Stomach (tissue), 9 donors: ENCODE measurements around the gene CNTF. TPM values are rescaled to one million over a fixed set of nuclear protein-coding genes. Genes with fewer than 3 reads are reported as not detected.
A peak's percentile ranks its signal among the peaks of the same experiment; 100 is the strongest.

Source experiments
- DNase-seq, 2 donors: peaks; one replicate each; pipeline versions ENCODE4 v3.0.0 to v3.0.0-alpha.2; 2013 to 2019
- H3K27ac ChIP-seq, 5 donors: fragments of 200-600 bp in 4 of 5; sonication (generic) in 4 of 5; one replicate each; pipeline ENCODE4 v1.5.1; 2013 to 2019; ENCODE audit warnings: mild to moderate bottlenecking in 1 of 5, moderate library complexity in 1 of 5
- H3K27me3 ChIP-seq, 3 donors: fragments of 200-600 bp; sonication (generic); one replicate each; pipeline ENCODE4 v1.5.1; 2017 to 2019; ENCODE audit warnings: mixed run types in 1 of 3
- H3K36me3 ChIP-seq, 4 donors: fragments of 200-600 bp; sonication (generic); 1 replicate in 3 of 4; 2 replicates in 1 of 4; pipeline ENCODE4 v1.5.1; 2016 to 2019
- H3K4me1 ChIP-seq, 4 donors: fragments of 200-600 bp; sonication (generic); one replicate each; pipeline ENCODE4 v1.5.1; 2016 to 2019
- H3K4me3 ChIP-seq, 4 donors: fragments of 200-600 bp; sonication (generic) in 3 of 4; one replicate each; pipeline ENCODE4 v1.5.1; 2016 to 2019; ENCODE audit warnings: mild to moderate bottlenecking in 1 of 4
- H3K9me3 ChIP-seq, 4 donors: fragments of 200-600 bp; sonication (generic); one replicate each; pipeline ENCODE4 v1.5.1; 2016 to 2019
- CTCF ChIP-seq, 7 experiments: fragments of 450-650 bp in 4 of 7; fragments of 200-600 bp in 3 of 7; sonication (generic) in 3 of 7; IDR thresholded peaks; one replicate each; pipeline ENCODE4 v1.5.1; 2016 to 2019; ENCODE audit warnings: antibody characterized with exemption in 7 of 7, control low read depth in 2 of 7, mild to moderate bottlenecking in 1 of 7
- EP300 ChIP-seq: sonication (generic); formaldehyde crosslinking; IDR thresholded peaks from one replicate; pipeline ENCODE4 v1.6.1; 2017; ENCODE audit warnings: antibody characterized with exemption
- POLR2A ChIP-seq, 4 donors: fragments of 450-650 bp; IDR thresholded peaks; one replicate each; pipeline ENCODE4 v1.6.1; 2016; ENCODE audit warnings: antibody characterized with exemption in 4 of 4, control low read depth in 2 of 4, mild to moderate bottlenecking in 1 of 4, moderate library complexity in 1 of 4
- POLR2AphosphoS5 ChIP-seq, 3 donors: sonication (generic); formaldehyde crosslinking; IDR thresholded peaks; one replicate each; pipeline ENCODE4 v1.6.1; 2016; ENCODE audit warnings: antibody characterized with exemption in 3 of 3
- WGBS, 5 donors: extraction: QIAGEN DNeasy Blood & Tissue Kit in 3 of 5; methylation state at CpG; one replicate each; pipeline versions ENCODE4 v1.1.5 to v1.1.7; 2013 to 2018; 5-methylcytosine and 5-hydroxymethylcytosine counted together
- intact Hi-C: fragments of 100-400 bp; cut with DNase I; formaldehyde crosslinking; loops from one replicate; pipeline ENCODE4 v1.15.1; 2023; ENCODE audit warnings: low total_unique reads
- polyA plus RNA-seq, 3 donors: library from polyadenylated mRNA; stranded (reverse); fragments of 200-250 nt; gene quantifications; one replicate each; pipeline ENCODE4 v1.2.3, GENCODE V29; 2013
- total RNA-seq, 5 donors: library from RNA; depleted of rRNA; stranded (reverse); fragments of >200 nt; gene quantifications; one replicate each; pipeline versions ENCODE4 v1.1.0 to v1.2.3, GENCODE V29; 2014 to 2016
- donor health status: healthy with polysubstance abuse.
- donor health status: Bipolar disorder and iron deficiency.
- donor health status: healthy.

CNTF gene
- total and polyA plus RNA-seq, 8 donors = 0.25 to 3.9 (median 0.60) TPM; not detected in 4

- Histone ChIP-seq H3K4me3 (peak overlapping the region; percentile 72 to 100 (median 94)), H3K27me3 (no peaks in the 10 kb centered on the region), H3K27ac (peak overlapping the region; percentile 95 to 100 (median 100)), H3K4me1 (peaks cover 16 to 77% (median 59%) of the 10 kb centered on the region in 4 donors), H3K9me3 (no peaks in the 10 kb centered on the region), H3K36me3 (no peaks in the 10 kb centered on the region)
- intact Hi-C loops = no loop called here
- WGBS, 5 donors = 0 to 1% (median 1%) methylated on average over 37 to 78 of the region's 78 CpGs
- TF ChIP-seq POLR2AphosphoS5 (IDR thresholded peaks at IDR 0.05) (peak; percentile 95 to 96 (median 96)), POLR2A (IDR thresholded peaks at IDR 0.05) (peak in 1 of 4 donors; percentile 44), CTCF (IDR thresholded peaks at IDR 0.05) (peak in 6 of 7 experiments; percentile 63 to 97 (median 80)), EP300 (no peak)
- peak; percentile 91 to 97 for DNase-seq
Measured at GRCh38 chr11:58579192-58580129, 43.0 kb upstream of the CNTF start.

- WGBS, 5 donors = 3 to 10% (median 4%) methylated on average over 2 of the region's 2 CpGs
- H3K9me3 ChIP-seq = no peaks in the 10 kb centered on the region
- H3K4me3 ChIP-seq = peak overlapping the region; percentile 72 to 100 (median 94)
- intact Hi-C loops = no loop called here
- H3K27me3 ChIP-seq = no peaks in the 10 kb centered on the region
- peaks cover 22 to 76% (median 59%) of the 10 kb centered on the region in 4 donors for H3K4me1 ChIP-seq
- no peak for DNase-seq
- H3K36me3 ChIP-seq = peaks cover 0 to under 1% (median 0%) of the 10 kb centered on the region in 4 donors
- peak overlapping the region in 4 of 5 donors; percentile 99 to 100 (median 100) for H3K27ac ChIP-seq
- TF ChIP-seq CTCF (IDR thresholded peaks at IDR 0.05) = no peak
- no peak for TF ChIP-seq POLR2AphosphoS5 (IDR thresholded peaks at IDR 0.05)
- TF ChIP-seq POLR2A (IDR thresholded peaks at IDR 0.05) = no peak
- TF ChIP-seq EP300 = no peak
Measured at GRCh38 chr11:58580311-58580710, 42.2 kb upstream of the CNTF start.

GRCh38 chr11:58582437-58582836 lies 40.0 kb upstream of the CNTF start:
- DNase-seq = no peak
- no peak overlapping the region for H3K27ac ChIP-seq
- no peak for TF ChIP-seq POLR2A (IDR thresholded peaks at IDR 0.05)
- TF ChIP-seq POLR2AphosphoS5 (IDR thresholded peaks at IDR 0.05) = no peak
- no peak for TF ChIP-seq EP300
- no peak for TF ChIP-seq CTCF (IDR thresholded peaks at IDR 0.05)
- intact Hi-C loops = no loop called here
- 81 to 96% (median 91%) methylated on average over 1 of the region's 1 CpG for WGBS, 5 donors
- peaks cover 0 to 20% (median 0%) of the 10 kb centered on the region in 4 donors for H3K36me3 ChIP-seq
- H3K4me1 ChIP-seq = peaks cover 14 to 73% (median 50%) of the 10 kb centered on the region in 4 donors
- H3K27me3 ChIP-seq = no peaks in the 10 kb centered on the region
- no peaks in the 10 kb centered on the region for H3K9me3 ChIP-seq
- H3K4me3 ChIP-seq = no peak overlapping the region

GRCh38 chr11:58586998-58587397 lies 35.5 kb upstream of the CNTF start:
- H3K27ac ChIP-seq = no peak overlapping the region
- H3K36me3 ChIP-seq = peaks cover 0 to 26% (median 4%) of the 10 kb centered on the region in 4 donors
- TF ChIP-seq POLR2AphosphoS5 (IDR thresholded peaks at IDR 0.05) = no peak
- no peak for TF ChIP-seq CTCF (IDR thresholded peaks at IDR 0.05)
- TF ChIP-seq EP300 = no peak
- TF ChIP-seq POLR2A (IDR thresholded peaks at IDR 0.05) = no peak
- no peak for DNase-seq
- H3K4me3 ChIP-seq = no peak overlapping the region
- WGBS, 5 donors = 74 to 92% (median 86%) methylated on average over 2 of the region's 2 CpGs
- H3K27me3 ChIP-seq = no peaks in the 10 kb centered on the region
- intact Hi-C loops = no loop called here
- H3K4me1 ChIP-seq = peaks cover 8 to 61% (median 30%) of the 10 kb centered on the region in 4 donors
- no peaks in the 10 kb centered on the region for H3K9me3 ChIP-seq
